ENCODE results near the gene NOVA1.

DNA sequence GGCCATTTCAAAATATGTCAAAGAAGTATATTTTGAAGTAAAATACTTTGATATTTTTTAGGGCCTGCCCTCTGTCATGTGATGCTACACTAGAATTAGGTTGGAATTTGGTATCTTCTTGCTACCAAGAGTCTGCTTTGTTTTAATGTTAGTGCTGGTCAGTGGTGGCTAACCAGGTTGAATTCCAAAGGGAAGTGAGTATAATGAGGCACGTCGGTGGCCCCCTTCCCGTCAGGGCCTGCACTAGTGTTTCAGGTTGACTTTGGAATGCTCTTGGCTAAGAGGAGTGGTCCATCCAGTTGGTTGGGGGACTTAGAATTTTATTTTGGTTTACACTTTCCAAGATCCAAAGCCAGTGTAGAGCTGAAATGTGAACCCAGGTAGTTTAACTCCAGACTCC lies 185.4 kb downstream of the NOVA1 start:
- TF ChIP-seq, protein P1, sequence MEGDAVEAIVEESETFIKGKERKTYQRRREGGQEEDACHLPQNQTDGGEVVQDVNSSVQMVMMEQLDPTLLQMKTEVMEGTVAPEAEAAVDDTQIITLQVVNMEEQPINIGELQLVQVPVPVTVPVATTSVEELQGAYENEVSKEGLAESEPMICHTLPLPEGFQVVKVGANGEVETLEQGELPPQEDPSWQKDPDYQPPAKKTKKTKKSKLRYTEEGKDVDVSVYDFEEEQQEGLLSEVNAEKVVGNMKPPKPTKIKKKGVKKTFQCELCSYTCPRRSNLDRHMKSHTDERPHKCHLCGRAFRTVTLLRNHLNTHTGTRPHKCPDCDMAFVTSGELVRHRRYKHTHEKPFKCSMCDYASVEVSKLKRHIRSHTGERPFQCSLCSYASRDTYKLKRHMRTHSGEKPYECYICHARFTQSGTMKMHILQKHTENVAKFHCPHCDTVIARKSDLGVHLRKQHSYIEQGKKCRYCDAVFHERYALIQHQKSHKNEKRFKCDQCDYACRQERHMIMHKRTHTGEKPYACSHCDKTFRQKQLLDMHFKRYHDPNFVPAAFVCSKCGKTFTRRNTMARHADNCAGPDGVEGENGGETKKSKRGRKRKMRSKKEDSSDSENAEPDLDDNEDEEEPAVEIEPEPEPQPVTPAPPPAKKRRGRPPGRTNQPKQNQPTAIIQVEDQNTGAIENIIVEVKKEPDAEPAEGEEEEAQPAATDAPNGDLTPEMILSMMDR (IDR thresholded peaks at IDR 0.05; ENCODE audit: extremely low read depth in 1 of 2, insufficient read depth in 1 of 2, low read depth in 1 of 2, low read length in 2 of 2), result no peak
- TF ChIP-seq FOS (IDR thresholded peaks at IDR 0.05; ENCODE audit: borderline replicate concordance, insufficient read depth, low read length) (no peak), POLR2A (IDR thresholded peaks at IDR 0.05; ENCODE audit: low read depth, low read length) (no peak), EZH2 (IDR thresholded peaks at IDR 0.05; ENCODE audit: borderline replicate concordance, low read depth, low read length, severe bottlenecking) (no peak), JUN (IDR thresholded peaks at IDR 0.05; ENCODE audit: borderline replicate concordance, insufficient read depth, insufficient read length, low read depth) (no peak), POLR2AphosphoS5 (IDR thresholded peaks at IDR 0.05; ENCODE audit: insufficient read depth, low read depth, low read length) (no peak), MYC (IDR thresholded peaks at IDR 0.05; ENCODE audit: low read depth, low read length) (no peak)

Data from endothelial cell of umbilical vein (primary cell).